Measurements from ENCODE around the gene C1orf52. TPM values are rescaled to one million over a fixed set of nuclear protein-coding genes. Genes with fewer than 3 reads are reported as not detected.
A peak's percentile ranks its signal among the peaks of the same experiment; 100 is the strongest.

Gene C1orf52
- total and polyA plus RNA-seq, 9 of the 15 experiments (the other 6 are each of a cell fraction or from before 2014, with no cell fraction given): 17.0 to 38.5 (median 33.0) TPM

GRCh38 chr1:85224734-85225623 lies 34.5 kb downstream of the C1orf52 start (continued):
- TF ChIP-seq ZNF445 (CRISPR knock-in tag; IDR thresholded peaks at IDR 0.05; ENCODE audit: low read depth): no peak
- no peak for TF ChIP-seq TCFL5 (CRISPR knock-in tag; conservative IDR thresholded peaks at IDR 0.05)
- no peak for TF ChIP-seq SAP30 (IDR thresholded peaks at IDR 0.05; ENCODE audit: borderline replicate concordance, insufficient read depth, low read depth, low read length, poor library complexity, severe bottlenecking)
- 0 out of 2 replicates have a peak, but pooled peaks have one; percentile 42 for TF ChIP-seq PYGO2 (tag; IDR thresholded peaks at IDR 0.05)
- no peak for TF ChIP-seq ZNF224 (CRISPR knock-in tag; IDR thresholded peaks at IDR 0.05)
- TF ChIP-seq HNRNPH1 (optimal IDR thresholded peaks at IDR 0.05; ENCODE audit: low read depth, low read length): no peak
- TF ChIP-seq RBM25 (IDR thresholded peaks at IDR 0.05; ENCODE audit: low read depth, low read length, severe bottlenecking): no peak
- TF ChIP-seq FOXJ3 (CRISPR knock-in tag; IDR thresholded peaks at IDR 0.05): no peak
- no peak; the same call in 1 of the 2 replicates for TF ChIP-seq ZNF354B (CRISPR knock-in tag; IDR thresholded peaks at IDR 0.05)
- TF ChIP-seq PTBP1 (IDR thresholded peaks at IDR 0.05; ENCODE audit: low read depth, low read length): no peak
- TF ChIP-seq JUND (IDR thresholded peaks at IDR 0.05; ENCODE audit: borderline replicate concordance, low read depth, low read length): peak; percentile 78; the same call in 1 of the 2 replicates
- TF ChIP-seq JUND (tag; IDR thresholded peaks at IDR 0.05; ENCODE audit: borderline replicate concordance, low read depth, low read length): peak; percentile 85; the same call in 2 of the 3 replicates
- no peak for TF ChIP-seq GABPB2 (CRISPR knock-in tag; conservative IDR thresholded peaks at IDR 0.05)
- no peak for TF ChIP-seq SFPQ (IDR thresholded peaks at IDR 0.05; ENCODE audit: low read depth, low read length)
- TF ChIP-seq MTA2 (IDR thresholded peaks at IDR 0.05; ENCODE audit: low read depth): peak; percentile 99
- no peak for TF ChIP-seq SLC30A9 (CRISPR knock-in tag; IDR thresholded peaks at IDR 0.05)
- peak; percentile 97 for TF ChIP-seq NFIC (IDR thresholded peaks at IDR 0.05)
- TF ChIP-seq ZNF609 (CRISPR knock-in tag; IDR thresholded peaks at IDR 0.05; ENCODE audit: borderline replicate concordance): peak; percentile 63; the same call in 1 of the 2 replicates
- no peak for TF ChIP-seq ZNF780A (CRISPR knock-in tag; IDR thresholded peaks at IDR 0.05)
- no peak for TF ChIP-seq JUNB (CRISPR knock-in tag; conservative IDR thresholded peaks at IDR 0.05)
- TF ChIP-seq HMG20A (CRISPR knock-in tag; conservative IDR thresholded peaks at IDR 0.05): no peak
